Neural cell (in vitro differentiated cells): ENCODE results near the gene ABHD12. TPM values are rescaled to one million over a fixed set of nuclear protein-coding genes. Genes with fewer than 3 reads are reported as not detected.

Source experiments
- H2AFZ ChIP-seq: fragments of 200-600, 300-800 bp; sonication (generic), shearing (Covaris generic); 2 replicates; pipeline ENCODE4 v1.6.0; 2014; ENCODE audit warnings: low read depth, mild to moderate bottlenecking, antibody characterized with exemption, low read length, moderate library complexity
- H3F3A ChIP-seq: fragments of 200-600 bp; shearing (Covaris generic); 2 replicates; pipeline ENCODE4 v1.6.1; 2016; ENCODE audit warnings: mild to moderate bottlenecking, moderate library complexity, mixed read lengths, antibody characterized with exemption, low read length; ENCODE audit not compliant: insufficient read depth, poor library complexity, severe bottlenecking
- H3K27ac ChIP-seq: fragments of 200-600, 300-800 bp; sonication (generic), shearing (Covaris generic); 2 replicates; pipeline ENCODE4 v1.5.1; 2014; ENCODE audit warnings: mild to moderate bottlenecking, low read length, moderate library complexity
- H3K27me3 ChIP-seq: fragments of 300-800, 200-600 bp; sonication (generic), shearing (Covaris generic); 2 replicates; pipeline ENCODE4 v1.6.0; 2014; ENCODE audit warnings: mild to moderate bottlenecking, low read depth, low read length, moderate library complexity; ENCODE audit not compliant: insufficient read depth
- H3K36me3 ChIP-seq: fragments of 300-800, 200-600 bp; sonication (generic), shearing (Covaris generic); 2 replicates; pipeline ENCODE4 v1.5.1; 2014; ENCODE audit warnings: mild to moderate bottlenecking, antibody characterized with exemption, low read length, moderate library complexity; ENCODE audit not compliant: insufficient read depth
- H3K4me2 ChIP-seq: fragments of 300-800, 200-600 bp; sonication (generic), shearing (Covaris generic); 2 replicates; pipeline ENCODE4 v1.6.0; 2014; ENCODE audit warnings: mild to moderate bottlenecking, low read length
- H3K4me3 ChIP-seq: fragments of 300-800, 200-600 bp; sonication (generic), shearing (Covaris generic); 2 replicates; pipeline ENCODE4 v1.5.1; 2014; ENCODE audit warnings: mild to moderate bottlenecking, low read length, moderate library complexity
- H3K79me2 ChIP-seq: fragments of 200-600 bp; shearing (Covaris generic); replicated peaks from 2 replicates; pipeline ENCODE4 v1.6.0; 2014; ENCODE audit warnings: mild to moderate bottlenecking, low read length, moderate library complexity; ENCODE audit not compliant: insufficient read depth
- H3K9ac ChIP-seq: fragments of 300-800, 200-600 bp; sonication (generic), shearing (Covaris generic); 2 replicates; pipeline ENCODE4 v1.6.1; 2016; ENCODE audit warnings: mild to moderate bottlenecking, low read length, mixed read lengths
- H3K9me2 ChIP-seq: fragments of 200-600 bp; shearing (Covaris generic); 2 replicates; pipeline ENCODE4 v1.6.1; 2016; ENCODE audit warnings: mild to moderate bottlenecking, low read length, mixed read lengths; ENCODE audit not compliant: insufficient read depth
- H3K9me3 ChIP-seq: fragments of 200-600, 300-800 bp; sonication (generic), shearing (Covaris generic); 2 replicates; pipeline ENCODE4 v1.6.1; 2016; ENCODE audit warnings: mild to moderate bottlenecking, mixed run types, low read length, moderate library complexity, mixed read lengths
- H4K20me1 ChIP-seq: fragments of 200-600 bp; shearing (Covaris generic); 2 replicates; pipeline ENCODE4 v1.6.1; 2016; ENCODE audit warnings: mild to moderate bottlenecking, mixed run types; ENCODE audit not compliant: insufficient read depth
- EP300 ChIP-seq: fragments of 450-650 bp; conservative IDR thresholded peaks from 2 replicates; pipeline ENCODE4 v1.6.1; 2014; ENCODE audit warnings: antibody characterized with exemption, mild to moderate bottlenecking, moderate library complexity; ENCODE audit not compliant: poor library complexity, severe bottlenecking
- EZH2 ChIP-seq: fragments of 200-600, 300-800 bp; shearing (Covaris generic), sonication (generic); IDR thresholded peaks from 2 replicates; pipeline ENCODE4 v1.6.1; 2014; ENCODE audit warnings: antibody characterized with exemption, low read length, borderline replicate concordance, mild to moderate bottlenecking; ENCODE audit not compliant: insufficient read depth, poor library complexity, severe bottlenecking
- MXI1 ChIP-seq: fragments of 450-650 bp; conservative IDR thresholded peaks from 2 replicates; pipeline ENCODE4 v1.6.1; 2014; ENCODE audit warnings: antibody characterized with exemption, mild to moderate bottlenecking; ENCODE audit not compliant: poor library complexity, severe bottlenecking
- POLR2AphosphoS5 ChIP-seq: IDR thresholded peaks from 2 replicates; pipeline ENCODE4 v1.6.1; 2012
- RAD21 ChIP-seq: fragments of 450-650 bp; conservative IDR thresholded peaks from 2 replicates; pipeline ENCODE4 v1.6.1; 2014; ENCODE audit warnings: antibody characterized with exemption, mild to moderate bottlenecking, moderate library complexity
- SMC3 ChIP-seq: fragments of 450-650 bp; conservative IDR thresholded peaks from 2 replicates; pipeline ENCODE4 v1.6.1; 2014; ENCODE audit warnings: antibody characterized with exemption, mild to moderate bottlenecking, moderate library complexity; ENCODE audit not compliant: poor library complexity
- TAF1 ChIP-seq: IDR thresholded peaks from 2 replicates; pipeline ENCODE4 v1.6.1; 2012; ENCODE audit warnings: low read depth
- polyA plus RNA-seq: library from polyadenylated mRNA; depleted of rRNA; stranded (reverse); fragments of >200 nt; gene quantifications from 2 replicates; pipeline ENCODE4 v1.2.3, GENCODE V29; 2014
- TF ChIP-seq, protein P1 (sequence below): fragments of 450-650 bp; IDR thresholded peaks from 2 replicates; pipeline ENCODE4 v1.5.1; 2014; ENCODE audit warnings: antibody characterized with exemption, mild to moderate bottlenecking, moderate library complexity; ENCODE audit not compliant: poor library complexity, severe bottlenecking
- TF ChIP-seq, protein P2 (sequence below): IDR thresholded peaks from 2 replicates; pipeline ENCODE4 v1.6.1; 2012; ENCODE audit warnings: borderline replicate concordance

Gene ABHD12
- polyA plus RNA-seq, 1 donor from 2014 or later, result 32.3 TPM

DNA sequence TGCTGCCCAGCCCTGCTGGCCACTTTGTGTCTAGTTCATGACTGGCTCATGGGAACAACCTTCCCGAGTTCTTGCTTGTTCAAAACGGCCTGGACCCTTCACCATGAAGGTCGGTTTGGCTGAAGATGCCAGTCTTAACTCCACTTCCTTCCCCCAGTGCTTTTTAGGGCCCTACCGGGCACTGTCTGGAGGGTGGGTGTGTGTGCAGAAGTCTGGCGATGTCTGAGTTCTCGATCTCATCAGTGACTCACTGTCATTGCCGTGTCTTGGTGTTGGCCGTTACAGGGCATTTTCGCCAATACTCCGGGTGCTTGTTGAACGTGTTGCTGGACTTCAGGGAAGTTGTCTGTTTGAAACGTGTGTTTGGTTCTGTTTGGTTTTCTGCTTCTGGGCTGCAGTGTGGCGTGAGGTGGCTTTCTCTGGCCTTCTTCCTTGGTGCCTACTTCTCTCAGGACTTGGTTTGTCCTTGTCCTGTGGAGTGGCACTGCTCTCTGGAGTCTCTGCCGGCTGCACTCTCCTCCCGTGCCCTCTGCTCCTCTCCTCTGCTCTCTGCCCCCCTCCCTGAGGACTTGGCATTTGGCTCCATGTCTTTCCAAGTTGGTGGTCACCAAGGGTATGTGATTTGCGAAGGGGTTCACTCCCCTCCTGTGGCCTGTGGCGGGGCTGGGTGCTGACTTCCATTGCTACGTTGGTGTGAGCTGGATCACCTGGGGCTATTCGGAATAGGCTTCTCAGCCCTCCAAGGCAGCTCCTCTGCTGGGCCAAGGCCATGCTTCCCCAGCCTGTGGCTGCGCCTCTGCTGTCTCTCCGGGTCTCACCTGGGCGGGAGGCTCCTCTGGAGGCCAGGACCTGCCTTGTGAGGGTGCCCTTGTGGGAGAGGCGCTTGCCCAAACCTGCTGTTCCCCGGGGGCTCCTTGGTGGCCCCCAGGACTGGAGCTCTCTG, 104.5 kb downstream of the ABHD12 start:
- Histone ChIP-seq H3K36me3 (peaks cover 7% of the 10 kb centered on the region), H4K20me1 (no peaks in the 10 kb centered on the region), H3K27me3 (no peaks in the 10 kb centered on the region), H3K4me2 (no peak overlapping the region), H3K9ac (no peak overlapping the region), H2AFZ (no peak overlapping the region), H3K27ac (no peak overlapping the region), H3K4me3 (no peak overlapping the region), H3F3A (no peaks in the 10 kb centered on the region), H3K9me3 (no peaks in the 10 kb centered on the region), H3K79me2 (no peaks in the 10 kb centered on the region), H3K9me2 (no peaks in the 10 kb centered on the region)
- no peak for TF ChIP-seq RAD21
- no peak for TF ChIP-seq MXI1
- no peak for TF ChIP-seq EZH2
- TF ChIP-seq SMC3, result no peak
- no peak for TF ChIP-seq POLR2AphosphoS5
- no peak for TF ChIP-seq TAF1
- TF ChIP-seq EP300, result no peak
- TF ChIP-seq, protein P1, sequence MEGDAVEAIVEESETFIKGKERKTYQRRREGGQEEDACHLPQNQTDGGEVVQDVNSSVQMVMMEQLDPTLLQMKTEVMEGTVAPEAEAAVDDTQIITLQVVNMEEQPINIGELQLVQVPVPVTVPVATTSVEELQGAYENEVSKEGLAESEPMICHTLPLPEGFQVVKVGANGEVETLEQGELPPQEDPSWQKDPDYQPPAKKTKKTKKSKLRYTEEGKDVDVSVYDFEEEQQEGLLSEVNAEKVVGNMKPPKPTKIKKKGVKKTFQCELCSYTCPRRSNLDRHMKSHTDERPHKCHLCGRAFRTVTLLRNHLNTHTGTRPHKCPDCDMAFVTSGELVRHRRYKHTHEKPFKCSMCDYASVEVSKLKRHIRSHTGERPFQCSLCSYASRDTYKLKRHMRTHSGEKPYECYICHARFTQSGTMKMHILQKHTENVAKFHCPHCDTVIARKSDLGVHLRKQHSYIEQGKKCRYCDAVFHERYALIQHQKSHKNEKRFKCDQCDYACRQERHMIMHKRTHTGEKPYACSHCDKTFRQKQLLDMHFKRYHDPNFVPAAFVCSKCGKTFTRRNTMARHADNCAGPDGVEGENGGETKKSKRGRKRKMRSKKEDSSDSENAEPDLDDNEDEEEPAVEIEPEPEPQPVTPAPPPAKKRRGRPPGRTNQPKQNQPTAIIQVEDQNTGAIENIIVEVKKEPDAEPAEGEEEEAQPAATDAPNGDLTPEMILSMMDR, result no peak

DNA sequence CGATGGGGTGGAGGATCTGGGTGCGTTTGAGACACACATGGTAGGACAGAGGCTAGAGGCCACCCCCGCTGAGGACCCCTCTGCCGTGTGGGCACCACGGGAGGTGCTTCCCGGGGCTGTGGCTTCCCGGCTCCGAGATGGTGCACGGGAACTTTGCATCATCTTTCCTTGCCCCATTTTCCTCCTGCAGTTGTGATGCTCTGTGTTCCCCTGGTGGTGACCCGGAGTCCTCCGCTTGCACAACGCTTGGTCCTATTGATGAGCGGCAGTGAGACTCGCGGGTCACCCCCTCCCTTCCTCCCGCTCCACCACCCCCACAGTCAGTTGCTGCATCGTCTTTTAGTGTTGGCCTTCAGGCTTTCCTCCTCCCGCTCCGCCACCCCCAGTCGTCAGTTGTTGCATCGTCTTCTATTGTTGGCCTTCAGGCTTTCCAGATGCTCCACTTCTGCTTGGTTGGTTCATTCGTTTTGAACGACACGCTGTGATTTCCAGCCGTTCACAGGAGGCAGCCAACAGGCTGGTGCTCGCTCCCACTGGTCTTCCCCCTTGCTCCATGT, 105.5 kb downstream of the ABHD12 start:
- H3K79me2 ChIP-seq, result no peaks in the 10 kb centered on the region
- no peaks in the 10 kb centered on the region for H3F3A ChIP-seq
- TF ChIP-seq, protein P1, result no peak
- no peak for TF ChIP-seq EP300
- TF ChIP-seq TAF1, result no peak
- TF ChIP-seq EZH2, result no peak
- TF ChIP-seq, protein P2, sequence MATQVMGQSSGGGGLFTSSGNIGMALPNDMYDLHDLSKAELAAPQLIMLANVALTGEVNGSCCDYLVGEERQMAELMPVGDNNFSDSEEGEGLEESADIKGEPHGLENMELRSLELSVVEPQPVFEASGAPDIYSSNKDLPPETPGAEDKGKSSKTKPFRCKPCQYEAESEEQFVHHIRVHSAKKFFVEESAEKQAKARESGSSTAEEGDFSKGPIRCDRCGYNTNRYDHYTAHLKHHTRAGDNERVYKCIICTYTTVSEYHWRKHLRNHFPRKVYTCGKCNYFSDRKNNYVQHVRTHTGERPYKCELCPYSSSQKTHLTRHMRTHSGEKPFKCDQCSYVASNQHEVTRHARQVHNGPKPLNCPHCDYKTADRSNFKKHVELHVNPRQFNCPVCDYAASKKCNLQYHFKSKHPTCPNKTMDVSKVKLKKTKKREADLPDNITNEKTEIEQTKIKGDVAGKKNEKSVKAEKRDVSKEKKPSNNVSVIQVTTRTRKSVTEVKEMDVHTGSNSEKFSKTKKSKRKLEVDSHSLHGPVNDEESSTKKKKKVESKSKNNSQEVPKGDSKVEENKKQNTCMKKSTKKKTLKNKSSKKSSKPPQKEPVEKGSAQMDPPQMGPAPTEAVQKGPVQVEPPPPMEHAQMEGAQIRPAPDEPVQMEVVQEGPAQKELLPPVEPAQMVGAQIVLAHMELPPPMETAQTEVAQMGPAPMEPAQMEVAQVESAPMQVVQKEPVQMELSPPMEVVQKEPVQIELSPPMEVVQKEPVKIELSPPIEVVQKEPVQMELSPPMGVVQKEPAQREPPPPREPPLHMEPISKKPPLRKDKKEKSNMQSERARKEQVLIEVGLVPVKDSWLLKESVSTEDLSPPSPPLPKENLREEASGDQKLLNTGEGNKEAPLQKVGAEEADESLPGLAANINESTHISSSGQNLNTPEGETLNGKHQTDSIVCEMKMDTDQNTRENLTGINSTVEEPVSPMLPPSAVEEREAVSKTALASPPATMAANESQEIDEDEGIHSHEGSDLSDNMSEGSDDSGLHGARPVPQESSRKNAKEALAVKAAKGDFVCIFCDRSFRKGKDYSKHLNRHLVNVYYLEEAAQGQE, result no peak
- no peak for TF ChIP-seq MXI1
- TF ChIP-seq RAD21, result no peak
- TF ChIP-seq SMC3, result no peak
- no peak for TF ChIP-seq POLR2AphosphoS5
- no peak overlapping the region for H3K9ac ChIP-seq
- no peak overlapping the region for H3K4me3 ChIP-seq
- H3K27me3 ChIP-seq, result no peaks in the 10 kb centered on the region
- H3K27ac ChIP-seq, result no peak overlapping the region
- no peak overlapping the region for H3K4me2 ChIP-seq
- H3K9me3 ChIP-seq, result no peaks in the 10 kb centered on the region
- H4K20me1 ChIP-seq, result no peaks in the 10 kb centered on the region
- no peaks in the 10 kb centered on the region for H3K9me2 ChIP-seq
- H2AFZ ChIP-seq, result no peak overlapping the region
- peaks cover 7% of the 10 kb centered on the region for H3K36me3 ChIP-seq
